Erythroblast (primary cell): ENCODE measurements around the gene SNX1.

Source experiments
- DNase-seq, 2 experiments: peaks; one replicate each; lab custom pipeline; 2025; lab: John Stamatoyannopoulos, UW
- GATA1 ChIP-seq: IDR thresholded peaks from 2 replicates; pipeline ENCODE4 v1.6.1; 2011; ENCODE audit warnings: low read depth, mild to moderate bottlenecking, control low read depth, low read length, moderate library complexity
- POLR2A ChIP-seq: IDR thresholded peaks from 2 replicates; pipeline ENCODE4 v1.6.1; 2011; ENCODE audit warnings: mild to moderate bottlenecking, low read length

Gene SNX1

DNA sequence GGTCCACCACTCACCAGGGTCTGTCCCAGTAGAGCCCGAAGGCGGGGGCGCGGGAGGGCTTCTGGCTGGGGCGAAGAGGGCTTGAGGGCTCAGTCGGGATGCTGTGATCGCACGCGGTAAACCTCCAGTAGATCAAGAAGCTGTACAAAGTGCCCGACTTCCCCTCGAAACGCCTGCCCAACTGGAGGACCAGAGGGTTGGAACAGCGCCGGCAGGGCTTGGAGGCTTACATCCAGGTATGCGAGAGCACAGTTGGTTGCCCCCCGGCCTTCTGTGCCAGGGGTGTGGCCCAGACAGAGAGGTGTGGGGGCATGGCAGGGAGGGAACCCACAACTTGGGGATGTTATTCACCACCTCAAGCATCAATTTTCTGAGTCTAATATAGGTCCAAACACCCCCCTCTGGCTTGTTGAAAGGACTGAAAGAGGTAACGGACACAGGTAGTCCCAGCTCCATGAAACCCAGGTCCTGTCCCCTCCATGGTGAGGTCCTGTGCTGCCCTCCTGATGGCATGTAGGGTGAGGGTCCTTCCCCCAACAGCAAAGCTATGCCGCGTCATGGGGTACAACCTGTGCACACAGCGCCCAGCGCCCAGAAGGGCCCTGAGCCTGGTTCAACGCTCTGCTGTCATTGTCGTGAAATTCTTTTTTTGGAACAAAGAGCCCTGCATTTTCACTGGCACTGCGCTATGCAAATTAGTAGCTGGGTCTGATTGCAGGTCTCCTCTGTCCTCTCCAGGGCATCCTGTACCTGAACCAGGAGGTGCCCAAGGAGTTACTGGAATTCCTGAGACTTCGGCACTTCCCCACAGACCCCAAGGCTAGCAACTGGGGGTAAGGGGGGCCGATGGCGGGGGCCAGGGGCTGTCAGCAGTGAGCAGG lies 57.0 kb downstream of the SNX1 start:
- no peak for TF ChIP-seq GATA1
- no peak for TF ChIP-seq POLR2A
- DNase-seq = peak; percentile 64 to 68

DNA sequence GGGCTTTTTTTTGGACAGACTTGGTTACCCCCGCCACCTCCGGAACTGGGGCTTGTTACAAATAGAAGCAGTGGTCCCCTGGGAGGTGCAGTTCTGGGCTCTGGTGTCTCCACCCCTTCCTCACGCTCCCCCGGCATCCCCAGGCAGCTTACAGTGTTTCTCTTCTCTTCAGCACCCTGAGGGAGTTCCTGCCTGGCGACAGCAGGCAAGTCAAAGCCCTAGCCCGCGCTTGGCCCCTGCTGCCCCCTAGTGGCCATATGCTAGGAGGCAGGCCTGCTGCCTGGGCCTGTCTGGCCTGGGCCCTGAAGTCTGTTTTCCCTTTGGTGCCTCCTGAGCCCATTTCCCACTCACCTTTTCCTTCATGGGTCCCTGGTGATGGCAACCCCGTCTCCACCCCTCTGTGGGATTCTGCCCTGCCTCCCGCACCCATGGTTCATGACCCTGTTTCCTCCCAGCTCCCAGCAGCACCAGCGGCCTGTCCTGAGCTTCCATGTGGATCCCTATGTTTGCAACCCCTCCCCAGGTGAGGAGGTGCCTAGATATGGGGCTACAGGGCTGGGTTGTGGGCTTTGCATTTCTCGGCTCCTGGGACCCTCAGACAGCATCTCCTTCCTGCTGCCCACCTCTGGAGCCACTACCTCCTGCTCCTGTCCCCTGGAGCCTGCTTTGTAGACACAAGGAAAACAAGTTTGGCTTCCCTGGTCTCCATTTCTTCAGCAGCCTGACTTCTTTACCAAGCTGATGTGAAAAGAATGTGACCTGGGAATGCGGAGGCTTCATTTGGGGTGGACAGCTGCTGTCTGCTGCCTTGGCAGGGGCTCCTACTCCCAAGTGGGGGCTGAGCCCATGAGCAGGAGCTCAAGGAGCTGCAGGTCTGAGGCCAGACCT lies 57.9 kb downstream of the SNX1 start:
- TF ChIP-seq POLR2A (peak; percentile 48), GATA1 (no peak)
- peak; percentile 90 to 94 for DNase-seq

DNA sequence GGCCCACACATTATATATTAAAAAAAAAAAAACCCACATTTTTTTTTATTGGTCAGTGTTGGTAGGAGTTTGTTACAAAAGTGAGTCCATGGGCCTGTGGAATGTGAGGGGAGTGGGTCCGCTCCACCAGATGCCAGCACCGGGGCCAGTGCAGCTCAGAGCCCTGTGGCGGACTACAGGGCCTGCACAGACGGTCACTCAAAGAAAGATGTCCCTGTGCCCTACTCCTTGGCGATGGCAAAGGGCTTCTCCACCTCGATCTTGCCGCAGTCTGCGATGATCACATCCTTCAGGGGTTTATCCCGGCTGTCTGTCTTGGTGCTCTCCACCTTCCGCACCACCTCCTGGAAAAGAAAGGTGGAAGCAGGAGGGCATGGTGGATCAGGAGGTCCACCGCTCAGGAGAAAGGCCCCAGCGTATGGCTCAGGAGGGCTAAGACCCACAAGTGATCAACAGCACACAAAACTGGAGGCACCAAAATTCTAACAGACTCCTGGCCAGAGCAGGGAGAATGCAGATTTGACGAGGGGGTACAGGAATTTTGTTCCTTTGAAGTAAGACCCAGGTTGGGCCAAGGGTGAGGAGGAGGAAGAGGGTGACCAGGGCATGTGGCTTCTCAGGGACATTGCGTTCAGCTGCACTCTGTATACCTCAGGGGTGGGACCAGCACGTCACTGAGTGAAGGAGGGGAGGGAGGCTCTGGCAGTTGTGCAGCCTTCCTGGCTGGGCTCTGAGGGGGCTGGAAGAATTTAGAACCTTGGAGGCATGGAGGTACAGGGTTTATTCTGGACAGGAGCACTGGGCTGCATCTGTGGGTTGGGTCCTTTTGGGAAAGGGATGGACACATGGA lies 60.2 kb downstream of the SNX1 start:
- TF ChIP-seq GATA1 (no peak), POLR2A (no peak)
- no peak for DNase-seq

DNA sequence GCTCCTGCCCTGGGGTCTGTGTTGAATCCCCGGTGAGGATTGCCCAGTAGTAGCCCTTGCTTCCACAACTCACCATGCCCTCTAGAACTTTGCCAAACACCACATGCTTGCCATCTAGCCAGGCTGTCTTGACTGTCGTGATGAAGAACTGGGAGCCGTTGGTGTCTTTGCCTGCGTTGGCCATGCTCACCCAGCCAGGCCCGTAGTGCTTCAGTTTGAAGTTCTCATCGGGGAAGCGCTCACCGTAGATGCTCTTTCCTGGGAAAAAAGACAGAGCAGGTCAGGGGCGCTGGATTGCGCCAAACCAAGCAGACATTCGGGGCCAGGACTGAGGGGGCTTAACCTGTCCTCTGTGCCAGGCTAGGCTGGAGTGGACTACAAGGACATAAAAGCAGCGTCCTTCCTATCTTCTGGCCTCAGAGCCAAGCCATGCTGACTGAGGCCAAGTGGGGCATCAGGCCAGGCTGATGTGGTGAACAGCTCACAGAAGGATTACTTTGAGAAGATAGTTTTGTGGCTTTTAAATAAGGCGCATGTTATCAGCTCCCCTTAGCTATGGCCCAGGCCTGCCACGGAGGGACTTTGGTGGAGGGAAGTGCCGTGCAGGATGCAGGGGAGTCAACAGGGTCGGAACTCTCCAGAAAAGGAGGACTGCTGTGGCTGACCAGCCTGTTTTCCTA lies 61.0 kb downstream of the SNX1 start:
- no peak for TF ChIP-seq GATA1
- no peak for TF ChIP-seq POLR2A
- no peak for DNase-seq

DNA sequence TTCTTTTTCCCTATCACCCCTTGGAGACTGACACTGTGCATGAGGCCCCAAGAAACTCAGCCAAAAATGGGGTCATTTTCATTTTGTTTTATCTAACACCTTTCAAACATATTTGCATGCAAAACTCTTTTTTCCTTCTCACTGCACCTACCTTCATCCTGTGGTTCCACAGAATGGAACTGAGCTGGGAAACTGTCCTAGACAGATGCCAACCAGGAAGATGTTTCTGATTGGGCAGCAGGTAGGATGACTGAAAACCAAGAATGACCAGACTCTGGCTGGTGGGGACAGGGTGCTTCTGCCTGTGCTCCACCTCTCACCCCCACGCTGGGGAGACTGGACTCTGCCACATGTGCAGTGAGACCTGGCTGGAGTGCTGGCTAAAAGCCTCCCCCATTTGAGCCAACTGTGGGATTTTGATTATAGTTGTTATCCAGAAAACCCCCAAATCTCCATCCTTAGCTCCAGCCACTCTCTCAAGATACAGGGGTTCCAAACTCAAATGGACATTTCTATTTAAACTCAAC lies 61.9 kb downstream of the SNX1 start:
- TF ChIP-seq POLR2A (peak; percentile 21), GATA1 (no peak)
- DNase-seq = no peak

DNA sequence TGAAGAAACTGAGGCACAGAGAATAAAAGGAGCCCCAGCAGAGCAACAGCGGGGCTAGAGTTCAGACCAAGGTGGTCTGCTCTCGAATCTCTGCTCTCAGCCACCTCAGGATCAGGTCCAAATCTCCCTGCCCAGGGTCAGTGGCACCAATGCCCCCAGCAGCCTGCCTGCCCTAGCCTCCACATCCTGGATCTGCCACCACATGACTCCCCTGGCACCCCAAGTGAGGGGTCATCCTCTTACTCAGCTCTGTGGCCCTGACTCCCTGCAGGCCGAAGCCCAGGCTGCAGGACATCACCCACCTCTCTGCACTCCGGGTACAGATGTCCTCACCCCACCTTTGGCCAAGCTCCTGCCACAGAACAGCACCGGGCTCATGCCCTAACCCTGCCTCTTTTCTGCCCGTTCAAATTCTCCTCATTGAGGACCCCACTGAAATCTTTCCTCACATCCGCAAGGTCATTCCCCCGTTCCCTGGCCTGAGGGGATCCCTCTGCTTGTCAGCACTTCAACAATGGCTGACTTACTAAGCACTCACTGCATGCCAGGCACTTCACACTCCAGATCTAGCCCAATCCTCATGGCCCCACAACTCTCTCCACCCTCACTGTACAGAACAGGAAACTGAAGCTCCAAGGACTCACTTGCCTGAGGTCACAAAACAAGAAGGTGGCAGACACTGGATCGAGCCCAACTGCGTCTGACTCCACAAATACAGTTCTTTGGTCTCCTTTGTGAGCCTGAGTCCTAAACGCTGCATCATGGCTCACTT lies 62.8 kb downstream of the SNX1 start:
- no peak for DNase-seq
- TF ChIP-seq GATA1 = no peak
- TF ChIP-seq POLR2A = no peak

DNA sequence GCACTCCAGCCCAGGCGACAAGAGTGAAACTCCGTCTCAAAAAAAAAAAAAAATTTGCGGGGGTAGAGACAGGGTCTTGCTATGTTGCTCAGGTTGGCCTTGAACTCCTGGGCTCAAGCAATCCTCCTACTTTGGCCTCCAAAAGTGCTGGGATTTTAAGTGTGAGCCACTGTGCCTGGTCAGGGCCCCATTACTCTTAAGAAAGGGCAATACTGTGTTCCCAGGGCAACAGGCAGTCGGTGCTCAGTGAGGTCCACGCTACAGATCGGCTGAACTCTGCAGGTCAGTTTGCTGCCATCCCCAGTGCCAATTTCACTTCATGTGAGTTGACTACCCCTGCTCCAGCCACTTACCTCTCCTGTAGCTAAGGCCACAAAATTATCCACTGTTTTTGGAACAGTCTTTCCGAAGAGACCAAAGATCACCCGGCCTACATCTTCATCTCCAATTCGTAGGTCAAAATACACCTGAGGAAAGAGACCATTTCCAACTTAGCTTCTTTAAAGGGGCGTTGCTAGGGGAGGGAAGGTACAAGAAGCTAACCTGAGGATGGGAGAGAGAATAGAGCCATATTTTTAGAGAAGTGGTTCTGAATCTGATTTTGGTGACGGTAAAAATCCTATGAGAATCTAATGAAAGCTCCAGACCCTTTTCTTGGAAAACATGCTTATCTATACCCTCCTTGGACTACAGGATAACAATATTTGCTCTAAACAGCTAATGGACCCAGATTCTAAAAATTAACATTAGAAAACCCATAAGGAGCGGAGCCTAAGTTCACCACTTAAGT lies 66.1 kb downstream of the SNX1 start:
- DNase-seq = peak; percentile 24 to 35
- TF ChIP-seq POLR2A (no peak), GATA1 (no peak)

DNA sequence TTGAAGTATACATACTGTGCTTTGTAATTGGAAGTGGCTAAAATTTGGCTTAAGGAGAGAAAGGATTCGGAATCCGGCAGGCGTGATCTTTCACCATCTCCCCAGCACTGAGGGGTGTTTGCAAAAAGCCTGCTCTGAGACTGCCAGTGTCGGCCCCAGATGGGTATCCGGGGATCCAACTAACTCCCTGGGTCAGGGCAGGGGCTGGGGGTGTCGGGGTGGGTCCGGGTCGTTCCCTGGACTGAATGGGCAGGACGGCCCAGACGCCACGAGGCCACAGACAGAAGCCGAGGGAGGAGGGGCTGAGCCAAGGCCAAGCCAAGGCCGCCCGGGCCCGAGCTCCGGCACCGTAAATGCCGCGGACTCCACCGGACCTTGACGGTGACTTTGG lies 66.7 kb downstream of the SNX1 start:
- TF ChIP-seq POLR2A (no peak), GATA1 (no peak)
- DNase-seq = no peak

DNA sequence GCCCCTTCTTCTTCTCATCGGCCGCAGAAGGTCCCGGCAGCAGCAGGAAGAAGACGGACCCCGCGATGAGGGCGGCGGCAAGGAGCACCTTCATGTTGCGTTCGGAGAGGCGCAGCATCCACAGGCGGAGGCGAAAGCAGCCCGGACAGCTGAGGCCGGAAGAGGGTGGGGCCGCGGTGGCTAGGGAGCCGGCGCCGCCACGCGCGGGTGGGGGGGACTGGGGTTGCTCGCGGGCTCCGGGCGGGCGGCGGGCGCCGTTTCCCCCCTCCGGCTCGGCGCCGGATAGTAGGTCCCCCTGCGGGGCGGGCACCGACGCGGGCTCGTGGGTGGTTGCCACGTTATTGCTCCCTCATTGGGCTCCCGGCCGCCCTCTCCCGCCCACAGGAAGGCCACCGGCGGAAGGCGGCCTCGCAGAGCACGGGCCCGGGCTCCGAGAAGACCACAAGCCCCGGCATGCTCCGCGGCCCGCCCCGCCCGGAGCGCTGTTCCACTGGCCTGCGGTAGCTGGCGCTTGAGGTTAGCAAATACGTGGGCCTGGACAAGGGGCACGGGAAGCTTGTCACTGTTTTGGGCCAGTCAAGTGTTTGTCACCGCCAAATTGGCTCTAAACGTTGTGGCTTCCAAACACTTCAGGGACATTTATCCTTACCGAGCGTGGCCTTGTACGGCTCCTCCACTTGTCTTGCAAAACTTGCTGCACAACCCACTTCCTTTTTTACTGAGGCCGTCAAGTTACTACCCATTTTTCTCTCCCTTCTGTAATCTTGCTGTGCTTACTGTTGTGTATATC lies 67.3 kb downstream of the SNX1 start, which contains the start of gene PPIB:
TSS of gene PPIB (minus strand) at position 154 of the 790 bp plus-strand sequence. CDS start at position 118, 36 bp downstream.
- TF ChIP-seq GATA1 (no peak), POLR2A (peak; percentile 80)
- DNase-seq = peak; percentile 98 to 99

DNA sequence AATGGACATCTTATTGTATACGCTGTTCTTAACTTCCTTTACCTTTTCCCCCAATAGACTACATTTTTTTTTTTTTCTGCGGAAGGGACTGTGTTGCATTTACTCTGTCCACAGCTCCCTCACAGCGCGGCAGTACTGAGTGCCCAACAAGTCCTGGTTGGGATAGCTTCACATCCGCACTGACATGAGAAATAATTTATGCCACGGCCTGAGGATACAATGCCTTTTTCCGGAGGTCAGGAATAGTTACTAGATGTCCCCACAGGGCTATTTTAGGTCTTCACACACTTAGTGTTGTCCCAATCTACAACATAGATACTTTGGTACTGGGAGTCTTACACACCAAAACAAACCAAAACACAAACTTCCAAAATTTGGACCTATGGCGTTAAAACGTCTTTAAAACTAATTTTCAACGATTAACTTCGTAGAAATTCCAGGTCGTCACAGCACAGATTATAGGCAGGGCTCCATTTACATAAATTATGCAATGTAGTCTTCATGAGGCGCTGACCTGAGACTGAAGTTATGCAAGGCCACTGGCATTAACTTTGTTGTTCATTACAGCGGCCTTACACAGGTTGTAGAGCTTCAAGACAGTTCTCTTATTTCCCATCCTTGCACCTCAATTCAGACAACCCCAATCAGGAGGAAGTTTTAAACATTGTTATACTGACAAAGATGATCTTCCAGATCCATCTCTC lies 68.0 kb downstream of the SNX1 start:
- TF ChIP-seq GATA1 (no peak), POLR2A (no peak)
- DNase-seq = peak; percentile 76 to 80
